T-helper 1 cell treated with Interleukin-12 subunit alpha and Interleukin-12 subunit beta and Interleukin-4 antibody, amounts not matched to agents 30 ng/mL and 1 ng/mL, for 36 hours (primary cell): ENCODE results near the gene ZNF766. TPM values are rescaled to one million over a fixed set of nuclear protein-coding genes. Genes with fewer than 3 reads are reported as not detected.

Source experiments
- total RNA-seq: library from RNA; stranded (reverse); gene quantifications from 2 replicates; pipeline ENCODE4 v1.2.3, GENCODE V29; 2022

The ZNF766 gene
- total RNA-seq, 1 donor from 2014 or later: 15.9 TPM

Other genes with a start within 250 kb of the ZNF766 start
- 8.4 and 9.9 TPM in 2 replicates for gene ZNF614, start 241.2 kb upstream of the ZNF766 start, total RNA-seq
- gene ZNF432, start 220.7 kb upstream of the ZNF766 start, total RNA-seq: 12.9 and 16.8 TPM in 2 replicates
- 23.1 and 27.0 TPM in 2 replicates for gene ZNF841, start 173.8 kb upstream of the ZNF766 start, total RNA-seq
- gene ZNF616, start 129.6 kb upstream of the ZNF766 start, total RNA-seq: 4.8 and 5.1 TPM in 2 replicates
- gene ZNF836, start 98.0 kb upstream of the ZNF766 start, total RNA-seq: 15.4 and 17.5 TPM in 2 replicates
- gene PPP2R1A, start 79.5 kb upstream of the ZNF766 start, total RNA-seq: 203 and 217 TPM in 2 replicates
- gene ZNF480, start 27.6 kb downstream of the ZNF766 start, total RNA-seq: 12.0 and 16.2 TPM in 2 replicates
- gene ZNF610, start 66.7 kb downstream of the ZNF766 start, total RNA-seq: 0.39 and 0.73 TPM in 2 replicates
- 7.6 and 9.0 TPM in 2 replicates for gene ZNF880, start 100.3 kb downstream of the ZNF766 start, total RNA-seq
- 12.4 and 14.1 TPM in 2 replicates for gene ZNF528, start 128.3 kb downstream of the ZNF766 start, total RNA-seq
- gene ZNF534, start 159.6 kb downstream of the ZNF766 start, total RNA-seq: not detected in 2 replicates
- gene ZNF578, start 184.0 kb downstream of the ZNF766 start, total RNA-seq: 0.22 and 0.37 TPM in 2 replicates